GM10248 (cell line): ENCODE measurements around the gene BMP7.

Source experiments
- CTCF ChIA-PET: fragments of 300-600 bp; sonication (Branson Sonifier 250); formaldehyde crosslinking; extraction: SDS; loops from one replicate; lab custom pipeline; 2021; ENCODE audit warnings: antibody characterized with exemption; lab: Yijun Ruan, JAX
- POLR2A ChIA-PET: fragments of 350-650 bp; sonication (Branson Sonifier 250); formaldehyde crosslinking; extraction: SDS; loops from one replicate; lab custom pipeline; 2020; ENCODE audit warnings: antibody characterized with exemption; lab: Yijun Ruan, JAX
- DNase-seq: peaks from one replicate; pipeline ENCODE4 v3.0.0; 2012; ENCODE audit errors: extremely low spot score
- TF ChIP-seq, protein P1 (sequence below): IDR thresholded peaks from 2 replicates; pipeline ENCODE4 v1.5.1; 2012; ENCODE audit warnings: mild to moderate bottlenecking, low read depth; ENCODE audit errors: extremely low read depth, missing control alignments, control extremely low read depth

The BMP7 gene

DNA sequence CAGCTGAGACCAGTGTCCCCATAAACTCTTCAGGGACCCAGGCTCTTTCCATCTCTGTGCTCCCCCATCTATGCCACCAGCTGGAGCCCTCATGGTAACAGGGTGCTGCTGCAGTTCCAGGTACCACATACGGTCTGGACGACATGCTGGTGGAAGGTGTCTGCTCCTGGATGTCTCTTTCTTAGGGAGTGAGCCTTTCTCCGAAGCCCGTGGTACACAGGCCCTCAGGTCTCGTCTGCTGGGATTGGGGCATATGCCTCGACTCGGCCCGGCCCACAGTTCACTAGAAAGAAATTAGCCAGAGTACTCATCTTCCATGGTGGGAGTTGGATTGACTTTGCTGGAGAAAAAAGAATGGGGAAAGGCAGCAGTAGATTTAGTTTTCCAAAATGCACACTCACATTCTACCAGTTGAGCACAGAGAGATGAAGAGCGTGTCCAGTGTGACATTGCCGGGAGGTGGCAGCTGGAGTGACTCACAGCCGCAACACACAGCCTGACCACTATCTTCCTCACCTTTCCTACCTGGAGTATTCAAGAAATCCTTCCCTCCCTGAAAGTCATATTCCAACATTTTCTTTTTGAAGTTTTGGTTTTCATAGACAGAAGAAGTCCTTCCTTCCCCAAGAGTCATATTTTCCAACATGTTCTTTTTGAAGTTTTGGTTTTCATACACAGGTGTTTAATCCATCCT lies 44.5 kb upstream of the BMP7 start:
- no peak for DNase-seq
- ChIA-PET CTCF (interaction anchor here (1.3 to 2.0 kb wide), 2 partner anchors 21 to 760 kb away, joined by 4 to 5 read pairs; no protein-coding TSS in a partner anchor), POLR2A (no interaction called here)
- TF ChIP-seq, protein P1, sequence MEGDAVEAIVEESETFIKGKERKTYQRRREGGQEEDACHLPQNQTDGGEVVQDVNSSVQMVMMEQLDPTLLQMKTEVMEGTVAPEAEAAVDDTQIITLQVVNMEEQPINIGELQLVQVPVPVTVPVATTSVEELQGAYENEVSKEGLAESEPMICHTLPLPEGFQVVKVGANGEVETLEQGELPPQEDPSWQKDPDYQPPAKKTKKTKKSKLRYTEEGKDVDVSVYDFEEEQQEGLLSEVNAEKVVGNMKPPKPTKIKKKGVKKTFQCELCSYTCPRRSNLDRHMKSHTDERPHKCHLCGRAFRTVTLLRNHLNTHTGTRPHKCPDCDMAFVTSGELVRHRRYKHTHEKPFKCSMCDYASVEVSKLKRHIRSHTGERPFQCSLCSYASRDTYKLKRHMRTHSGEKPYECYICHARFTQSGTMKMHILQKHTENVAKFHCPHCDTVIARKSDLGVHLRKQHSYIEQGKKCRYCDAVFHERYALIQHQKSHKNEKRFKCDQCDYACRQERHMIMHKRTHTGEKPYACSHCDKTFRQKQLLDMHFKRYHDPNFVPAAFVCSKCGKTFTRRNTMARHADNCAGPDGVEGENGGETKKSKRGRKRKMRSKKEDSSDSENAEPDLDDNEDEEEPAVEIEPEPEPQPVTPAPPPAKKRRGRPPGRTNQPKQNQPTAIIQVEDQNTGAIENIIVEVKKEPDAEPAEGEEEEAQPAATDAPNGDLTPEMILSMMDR: no peak

DNA sequence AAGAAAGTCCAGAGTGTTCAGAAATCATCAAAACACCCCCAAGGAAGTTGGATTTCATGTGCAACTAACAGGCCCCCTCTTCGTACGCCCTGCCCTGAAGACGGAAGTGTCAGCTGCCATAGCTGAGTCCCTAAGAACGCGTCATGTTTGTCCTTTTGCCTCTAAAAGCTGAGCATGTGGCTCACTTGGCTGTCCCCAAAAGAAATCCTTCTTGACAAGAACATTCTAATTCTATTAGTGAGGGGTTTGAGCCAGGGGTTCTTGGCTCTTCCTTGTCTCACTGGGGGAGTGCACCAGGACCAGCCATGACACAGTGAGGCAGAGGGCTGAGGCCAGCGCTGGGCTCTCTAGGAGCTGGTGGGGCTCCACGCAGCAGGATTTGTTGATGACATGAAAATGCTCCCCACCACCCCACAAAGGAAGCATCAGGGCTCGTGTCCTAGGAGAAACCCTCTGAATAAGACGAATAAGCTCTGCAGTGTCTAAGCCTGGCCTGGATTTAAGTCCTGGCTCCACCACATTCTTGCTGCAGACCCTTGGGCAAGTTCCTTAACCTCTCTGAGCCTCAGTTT lies 43.2 kb upstream of the BMP7 start:
- ChIA-PET POLR2A (no interaction called here), CTCF (interaction anchor here (1.3 to 2.0 kb wide), 2 partner anchors 23 to 759 kb away, joined by 4 to 5 read pairs; no protein-coding TSS in a partner anchor)
- no peak for DNase-seq
- TF ChIP-seq, protein P1: no peak

DNA sequence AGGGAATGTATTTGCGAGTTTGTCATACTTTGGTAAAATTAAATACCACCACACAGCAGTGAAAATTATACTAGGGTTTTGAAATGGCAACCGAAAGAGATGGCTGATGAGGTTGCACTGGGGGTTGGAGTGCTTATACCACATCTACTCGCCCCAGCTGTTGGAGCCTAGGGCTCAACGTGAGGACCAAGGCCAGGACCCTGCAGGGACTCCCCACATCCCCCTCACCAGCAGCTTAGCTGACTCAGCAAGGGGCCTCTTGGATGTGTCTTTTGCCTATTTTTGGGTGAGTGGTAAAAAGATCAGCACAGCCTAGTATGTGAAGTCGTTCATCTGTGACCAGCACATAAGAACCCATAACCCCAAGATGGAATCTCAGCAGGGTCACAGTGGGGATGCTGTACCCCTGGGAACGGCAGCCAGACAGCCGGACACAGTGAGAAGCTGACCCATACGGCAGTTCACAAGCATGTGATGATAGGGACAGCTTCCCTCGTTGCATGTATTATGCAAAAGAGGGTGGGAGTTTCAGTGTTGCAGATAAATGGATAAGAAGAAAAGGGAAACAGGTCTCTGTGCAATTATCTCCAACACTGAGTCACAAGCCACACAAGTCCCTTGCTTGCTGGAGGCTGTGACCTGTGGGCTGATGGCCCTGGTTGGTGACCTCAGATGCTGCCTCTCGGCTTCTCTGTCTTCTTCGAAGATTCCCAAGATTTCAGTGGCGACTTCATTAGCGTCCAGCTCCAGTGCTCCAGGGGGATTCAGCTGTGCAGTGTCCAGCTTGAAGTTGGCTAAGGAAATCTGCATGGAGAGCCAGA lies 42.2 kb upstream of the BMP7 start:
- CTCF ChIA-PET: interaction anchor here (2.0 kb wide), 1 partner anchor 24 kb away, joined by 5 read pairs; no protein-coding TSS in a partner anchor
- TF ChIP-seq, protein P1: no peak
- DNase-seq: no peak
- POLR2A ChIA-PET: no interaction called here

DNA sequence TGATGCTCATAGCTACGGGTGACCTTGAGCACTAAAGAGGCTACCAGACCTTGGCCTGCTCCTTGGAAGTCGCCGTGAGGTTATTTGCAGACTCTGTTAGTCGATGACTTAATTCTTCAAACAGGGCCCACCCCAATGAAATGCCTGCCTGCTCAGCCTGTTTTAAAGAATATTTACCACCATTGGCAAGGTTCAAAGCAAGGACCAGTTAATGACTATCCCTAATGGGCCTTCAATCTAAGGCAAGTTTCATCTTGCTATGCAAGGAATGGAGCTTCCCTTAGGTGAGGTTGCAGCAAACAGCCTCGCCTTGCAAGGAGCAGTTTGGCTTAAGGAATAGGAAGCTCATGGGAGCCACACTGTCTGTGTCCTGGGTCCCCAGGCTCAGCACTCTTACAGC lies 40.3 kb upstream of the BMP7 start:
- ChIA-PET POLR2A (no interaction called here), CTCF (interaction anchor here (1.3 kb wide), 1 partner anchor 19 kb away, joined by 3 read pairs; no protein-coding TSS in a partner anchor)
- DNase-seq: no peak
- TF ChIP-seq, protein P1: no peak

DNA sequence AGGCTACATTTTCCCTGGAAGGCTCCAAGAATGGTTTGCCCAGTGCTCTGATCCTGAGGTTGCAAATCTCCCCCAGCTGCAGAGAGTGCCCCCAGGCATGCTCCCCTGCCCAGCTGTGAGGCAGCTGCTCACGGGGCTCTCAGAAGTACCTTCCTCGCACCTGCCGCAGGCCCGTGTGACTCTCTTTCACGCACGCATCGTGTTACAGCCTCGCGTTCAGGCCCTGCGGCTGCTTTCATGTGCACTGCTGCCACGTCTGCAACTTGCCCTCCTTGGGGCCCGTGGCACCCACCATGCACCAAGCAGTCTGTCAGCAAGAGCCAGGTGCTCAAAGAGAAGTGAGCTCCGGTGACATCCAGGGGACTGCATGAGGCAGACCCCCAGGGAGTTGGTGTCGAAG lies 34.6 kb upstream of the BMP7 start:
- POLR2A ChIA-PET: no interaction called here
- DNase-seq: no peak
- TF ChIP-seq, protein P1: no peak

DNA sequence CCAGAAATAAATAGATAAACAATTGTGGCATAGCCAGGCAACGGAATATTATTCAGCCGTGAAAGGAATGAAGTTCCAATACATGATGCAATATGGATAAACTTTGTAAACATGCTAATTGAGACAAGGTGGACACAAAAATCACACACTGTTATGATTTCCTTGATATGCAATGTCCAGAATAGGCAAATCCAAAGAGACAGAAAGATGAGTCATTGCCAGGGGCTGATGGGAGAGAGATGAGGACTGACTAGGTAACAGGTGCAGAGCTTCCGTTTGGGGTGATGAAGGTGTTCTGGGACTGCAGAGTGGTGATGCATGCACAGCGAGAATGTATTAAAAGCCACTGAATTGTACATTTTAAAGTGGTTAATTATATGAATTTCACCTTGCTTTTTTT lies 32.0 kb upstream of the BMP7 start:
- DNase-seq: no peak
- TF ChIP-seq, protein P1: no peak
- CTCF ChIA-PET: no interaction called here
- POLR2A ChIA-PET: no interaction called here

More for the DNA sequence above, 34.6 kb upstream of the BMP7 start:
- CTCF ChIA-PET: no interaction called here
